ENCODE measurements around the gene ADORA1. TPM values are rescaled to one million over a fixed set of nuclear protein-coding genes. Genes with fewer than 3 reads are reported as not detected.

ADORA1 gene
- polyA plus RNA-seq, 3 donors: 4.9 to 6.3 (median 6.0) TPM

DNA sequence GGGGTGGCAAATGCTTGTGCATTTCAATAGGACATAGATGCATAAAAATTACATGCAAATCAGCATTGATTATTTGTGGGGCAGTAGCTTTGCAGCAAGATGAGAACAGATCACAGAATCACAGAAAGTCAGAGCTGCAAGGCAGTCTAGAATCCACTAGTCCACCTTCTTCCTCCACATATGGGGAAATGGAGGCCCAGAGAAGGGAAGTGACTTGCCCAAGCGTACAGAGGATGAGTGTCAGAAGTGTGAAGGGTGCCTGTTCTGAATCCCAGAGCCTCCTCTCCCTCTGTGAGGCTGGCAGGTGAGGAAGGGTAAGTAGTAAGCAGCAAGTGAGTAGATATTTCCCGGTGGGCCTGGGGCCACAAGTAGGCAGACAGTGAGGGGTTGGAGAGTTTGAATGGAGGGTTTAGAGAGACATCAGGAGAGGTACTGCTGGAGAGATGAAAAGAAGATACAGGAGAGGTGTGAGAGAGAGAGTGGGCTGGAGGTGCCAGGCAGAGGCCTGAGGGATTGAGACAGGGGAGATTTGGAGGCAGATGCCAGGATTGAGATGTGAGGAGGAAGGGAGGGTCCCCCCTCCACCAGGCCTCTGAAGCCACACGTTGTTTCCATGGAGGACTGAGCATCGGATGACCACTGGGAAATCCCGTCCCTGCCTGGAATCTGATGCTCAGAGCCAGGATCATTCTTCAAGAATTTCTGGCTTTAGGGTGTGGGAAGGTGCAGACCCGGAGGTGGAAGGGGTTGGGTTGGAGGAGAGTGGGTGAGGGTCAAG is 36.9 kb upstream of the ADORA1 start:
- no peak for DNase-seq (ENCODE audit: extremely low read depth in 1 of 11, low read depth in 9 of 11, low spot score in 4 of 11)

GRCh38 chr1:203091199-203091477 is 36.4 kb upstream of the ADORA1 start:
- no peak for DNase-seq (ENCODE audit: extremely low read depth in 1 of 11, low read depth in 9 of 11, low spot score in 4 of 11)

DNA sequence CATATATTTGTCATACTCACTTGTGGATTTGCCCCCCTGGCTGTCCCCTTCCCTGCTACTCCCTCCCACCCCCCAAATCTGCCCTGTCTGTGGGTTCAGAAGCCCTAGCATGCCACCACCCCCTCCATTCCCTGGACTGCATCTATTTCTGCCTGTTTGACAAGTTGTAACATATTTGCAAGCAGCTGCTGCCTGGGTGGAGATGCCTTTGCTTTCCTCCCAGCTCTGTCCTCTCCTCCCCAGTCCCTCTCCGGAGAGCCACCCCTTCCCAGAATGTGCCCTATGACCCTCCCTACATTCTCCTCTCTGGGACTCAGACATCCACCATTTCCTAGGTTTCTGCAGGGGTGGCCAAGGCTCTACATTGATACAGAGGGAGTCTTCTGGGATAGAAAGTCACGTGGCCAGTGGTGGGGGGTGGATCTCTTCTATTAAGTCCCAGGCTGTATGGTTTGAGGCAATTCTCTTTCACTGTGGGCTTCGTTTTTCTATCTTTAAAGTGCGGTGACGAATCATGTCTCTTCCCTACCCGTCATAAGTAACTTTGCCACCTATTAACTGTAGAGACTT is 35.7 kb upstream of the ADORA1 start:
- no peak for DNase-seq (ENCODE audit: extremely low read depth in 1 of 11, low read depth in 9 of 11, low spot score in 4 of 11)

DNA sequence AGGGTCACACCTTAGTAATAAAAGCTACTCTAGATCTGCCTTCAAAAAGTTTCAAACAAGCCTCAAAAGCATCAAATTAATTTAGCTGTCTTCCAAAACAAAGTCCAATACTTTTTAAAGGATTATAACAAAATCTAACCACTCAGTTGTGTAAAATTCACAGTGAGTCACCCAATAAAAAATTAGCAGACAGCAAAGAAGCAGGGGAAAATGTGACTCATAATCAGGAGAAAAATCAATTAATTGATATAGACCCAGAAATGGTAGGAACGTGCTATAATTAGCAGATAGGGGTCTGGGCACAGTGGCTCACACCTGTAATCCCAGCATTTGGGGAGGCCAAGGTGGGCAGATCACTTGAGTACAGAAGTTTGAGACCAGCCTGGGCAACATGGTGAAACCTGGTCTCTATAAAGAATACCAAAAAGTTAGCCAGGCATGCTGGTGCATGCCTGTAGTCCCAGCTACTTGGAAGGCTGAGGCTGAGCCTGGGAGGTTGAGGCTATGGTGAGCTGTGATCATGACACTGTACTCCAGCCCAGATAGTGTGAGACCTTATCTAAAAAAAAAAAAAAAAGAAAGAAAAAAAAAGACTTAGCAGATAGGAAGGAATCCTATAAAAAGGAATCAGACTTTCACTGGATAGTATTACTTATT is 33.6 kb upstream of the ADORA1 start:
- no peak for DNase-seq (ENCODE audit: extremely low read depth in 1 of 11, low read depth in 9 of 11, low spot score in 4 of 11)

DNA sequence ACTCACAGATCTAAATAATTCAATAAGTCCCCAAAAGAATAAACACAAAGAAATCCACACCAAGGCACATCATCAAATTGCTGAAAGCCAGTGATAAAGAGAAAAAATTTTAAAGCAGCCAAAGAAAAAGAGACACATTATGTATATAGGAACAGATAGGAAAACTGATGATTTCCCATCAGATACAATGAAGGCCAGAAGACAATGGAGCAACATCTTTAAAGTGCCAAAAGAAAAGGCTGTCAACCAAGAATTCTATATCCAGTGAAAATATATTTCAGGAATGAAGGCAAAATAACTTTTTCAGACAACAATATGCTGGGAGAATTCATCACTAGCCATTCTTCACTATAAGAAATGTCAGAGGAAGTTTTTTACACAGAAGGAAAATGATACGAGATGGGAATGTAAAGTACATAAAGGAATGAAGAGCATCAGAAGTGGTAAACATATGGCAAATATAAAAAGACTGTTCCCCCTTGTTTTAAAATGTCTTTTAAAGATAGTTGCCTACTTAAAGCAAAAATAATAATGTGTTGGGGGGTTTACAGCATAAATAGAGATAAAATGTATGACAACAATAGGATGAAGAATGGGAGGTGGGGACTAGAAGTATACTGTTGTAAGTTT is 32.4 kb upstream of the ADORA1 start:
- DNase-seq (ENCODE audit: extremely low read depth in 1 of 11, low read depth in 9 of 11, low spot score in 4 of 11): no peak

DNA sequence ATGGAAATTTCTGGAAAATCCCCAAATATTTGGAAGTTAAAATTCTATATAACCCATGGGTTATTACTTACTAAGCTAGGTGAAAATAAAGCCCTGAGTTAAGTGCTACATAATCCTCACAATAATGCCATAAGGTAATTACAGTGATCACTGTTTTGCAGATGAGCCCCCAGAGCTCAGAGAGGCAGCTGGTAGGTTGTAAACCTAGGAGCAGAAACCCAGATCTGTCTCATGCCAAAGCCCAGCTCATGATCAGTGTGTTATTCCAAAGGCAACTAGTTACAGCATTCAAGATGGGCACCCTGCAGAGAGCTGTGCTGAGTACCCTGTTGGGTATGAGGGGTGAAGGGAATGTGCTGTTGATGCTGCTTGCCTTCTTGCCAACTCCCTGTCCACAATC is 31.0 kb upstream of the ADORA1 start:
- DNase-seq (ENCODE audit: extremely low read depth in 1 of 11, low read depth in 9 of 11, low spot score in 4 of 11): no peak

DNA sequence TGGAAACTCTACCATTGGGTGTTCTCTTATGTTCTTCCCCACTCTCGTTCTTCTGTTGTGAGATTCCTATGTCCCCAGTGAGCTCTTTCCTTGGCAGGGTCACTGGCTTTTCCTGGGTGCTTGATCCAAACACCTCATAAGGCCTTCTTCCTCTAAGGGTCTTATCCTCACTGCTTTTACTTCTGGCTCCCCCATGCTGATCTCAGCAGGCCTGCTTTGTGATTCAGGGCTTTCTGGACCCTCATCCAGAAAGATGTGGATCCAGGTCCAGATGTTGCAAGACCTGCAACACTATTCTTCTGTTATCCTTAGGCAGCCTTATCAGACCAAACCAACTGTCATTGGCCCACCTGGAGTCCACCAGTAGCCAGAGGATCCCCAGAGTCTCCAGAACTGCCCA is 30.5 kb upstream of the ADORA1 start:
- DNase-seq (ENCODE audit: extremely low read depth in 1 of 11, low read depth in 9 of 11, low spot score in 4 of 11): no peak

DNA sequence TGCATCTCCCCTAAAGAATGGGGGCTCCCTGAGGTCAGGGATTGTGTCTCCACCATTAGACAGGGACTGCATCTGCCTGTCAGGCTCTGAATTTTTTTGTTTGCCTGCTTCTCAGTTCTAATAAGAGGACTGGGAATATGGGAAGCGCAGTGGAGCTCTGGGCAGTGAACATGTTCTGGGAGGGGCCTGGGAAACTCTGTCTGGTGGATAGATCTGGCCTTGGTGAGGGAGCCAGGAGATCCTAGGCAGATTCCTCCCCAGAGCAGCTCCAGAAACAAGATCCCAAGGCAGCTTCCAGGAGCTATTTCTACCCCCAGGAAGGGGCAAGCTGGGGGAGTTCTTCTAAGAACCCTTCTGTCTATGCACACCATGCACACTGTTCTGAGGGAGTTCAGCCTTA is 29.1 kb upstream of the ADORA1 start:
- no peak for DNase-seq (ENCODE audit: extremely low read depth in 1 of 11, low read depth in 9 of 11, low spot score in 4 of 11)

DNA sequence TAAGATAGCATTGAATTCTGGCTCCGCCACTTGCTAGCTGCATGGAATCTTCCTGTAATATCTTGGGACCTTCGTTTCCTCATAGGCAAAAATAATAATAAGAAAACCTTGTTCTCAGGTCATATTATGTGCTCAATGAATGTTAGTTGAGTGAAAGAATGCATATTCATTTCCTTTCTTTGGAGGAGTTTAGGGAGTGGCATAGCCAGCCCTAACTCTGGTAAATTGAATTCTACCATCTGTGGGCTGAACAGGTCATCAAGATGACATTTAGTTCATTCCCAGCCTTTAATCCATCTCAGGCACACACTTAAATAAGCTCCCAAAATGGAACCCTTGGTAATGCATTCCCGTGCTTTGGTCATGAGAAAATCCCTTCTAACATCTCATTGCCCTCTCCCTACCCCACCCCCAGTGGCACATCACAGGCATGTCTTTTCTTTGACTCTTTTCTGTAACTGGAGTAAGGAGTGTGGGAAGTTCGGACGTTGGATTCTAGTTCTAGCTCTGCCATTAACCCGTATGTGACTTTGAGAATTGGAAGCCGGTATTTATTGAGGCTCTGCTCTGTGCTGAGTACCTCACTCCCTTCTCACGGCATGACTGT is 28.5 kb upstream of the ADORA1 start:
- no peak for DNase-seq (ENCODE audit: extremely low read depth in 1 of 11, low read depth in 9 of 11, low spot score in 4 of 11)

- DNase-seq (ENCODE audit: extremely low read depth in 1 of 11, low read depth in 9 of 11, low spot score in 4 of 11): no peak
Measured at GRCh38 chr1:203099805-203100515, 27.6 kb upstream of the ADORA1 start.

GRCh38 chr1:203100516-203100869 is 27.0 kb upstream of the ADORA1 start:
- no peak for DNase-seq (ENCODE audit: extremely low read depth in 1 of 11, low read depth in 9 of 11, low spot score in 4 of 11)

DNA sequence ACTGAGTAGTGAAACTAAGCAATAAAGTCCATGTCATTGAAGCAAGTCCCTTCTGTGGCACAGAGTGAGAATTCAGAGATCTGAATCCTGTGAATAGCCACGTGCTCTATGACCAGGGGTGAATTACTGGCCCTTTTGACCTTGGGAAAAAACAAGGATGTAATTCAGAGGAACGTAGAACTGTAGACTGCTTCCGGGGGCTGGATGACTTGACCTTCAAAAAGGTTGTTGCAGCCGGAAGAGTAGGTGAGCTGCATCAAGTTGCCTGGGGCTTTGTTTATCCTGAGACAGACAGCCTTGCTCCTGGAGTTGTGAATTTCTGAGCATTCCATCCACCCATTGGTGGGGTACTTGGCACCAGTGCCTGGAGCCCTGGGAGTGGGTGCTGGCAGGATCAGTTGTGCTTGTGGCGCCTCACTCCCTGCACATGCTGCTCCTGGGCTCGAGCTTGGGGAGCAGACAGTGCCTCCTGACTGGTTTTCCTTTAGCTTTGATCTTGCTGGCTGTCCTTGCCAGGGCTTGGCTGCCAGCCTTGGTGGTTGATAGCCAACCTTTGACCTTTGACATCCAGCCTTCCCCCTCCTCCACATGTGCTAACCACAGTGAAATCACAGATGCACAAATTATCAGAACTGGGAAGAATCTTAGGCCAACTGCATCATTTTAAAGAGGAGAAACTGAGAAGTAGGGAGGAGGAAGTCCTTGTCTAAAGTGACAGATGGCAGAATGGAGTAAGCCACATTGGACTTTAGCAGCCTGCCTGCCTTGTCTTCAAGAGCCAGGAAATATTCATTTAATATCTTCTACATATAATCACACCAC is 25.5 kb upstream of the ADORA1 start:
- no peak for DNase-seq (ENCODE audit: extremely low read depth in 1 of 11, low read depth in 9 of 11, low spot score in 4 of 11)

DNA sequence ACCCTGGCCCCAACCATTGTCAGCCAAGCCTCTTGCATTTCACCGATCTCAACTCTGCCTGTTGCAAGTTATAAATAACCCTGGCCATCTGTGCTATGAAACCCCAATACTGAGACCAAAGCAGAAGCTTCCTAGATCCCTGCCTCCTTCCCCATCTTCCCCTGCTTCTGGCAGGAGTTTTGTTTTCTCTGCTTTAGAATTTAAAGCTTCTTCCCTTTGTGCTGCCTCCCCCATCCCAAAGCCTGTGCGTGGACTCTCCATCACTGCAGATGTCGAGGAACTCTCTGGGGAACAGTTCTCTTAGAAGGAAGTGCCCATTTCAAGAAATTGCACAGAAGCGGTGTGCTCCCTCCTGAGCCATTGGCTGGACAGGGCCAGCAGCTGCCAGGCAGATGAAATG is 24.3 kb upstream of the ADORA1 start:
- DNase-seq (ENCODE audit: extremely low read depth in 1 of 11, low read depth in 9 of 11, low spot score in 4 of 11): no peak

- no peak for DNase-seq (ENCODE audit: extremely low read depth in 1 of 11, low read depth in 9 of 11, low spot score in 4 of 11)
Measured at GRCh38 chr1:203103829-203104495, 23.6 kb upstream of the ADORA1 start.

- no peak for DNase-seq (ENCODE audit: extremely low read depth in 1 of 11, low read depth in 9 of 11, low spot score in 4 of 11)
Measured at GRCh38 chr1:203104789-203105390, 22.6 kb upstream of the ADORA1 start.

DNA sequence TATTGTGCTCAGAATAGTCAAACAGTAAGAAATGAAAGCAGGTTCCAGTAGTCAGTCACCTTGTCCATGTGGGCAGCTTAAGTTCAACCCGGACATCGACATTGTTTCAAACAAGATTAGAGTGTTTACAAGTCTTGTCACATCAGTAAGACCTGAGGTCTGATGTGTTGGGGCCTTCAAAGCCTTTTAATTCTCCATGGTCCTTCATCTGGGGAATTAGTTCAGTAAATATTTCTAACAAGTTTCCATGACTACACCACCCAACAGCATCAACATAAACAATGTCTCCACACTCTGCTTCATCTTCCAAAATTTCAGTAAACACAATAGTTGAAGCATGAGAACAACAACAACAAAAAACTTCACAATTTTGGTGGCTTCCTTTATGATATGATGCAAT is 15.1 kb upstream of the ADORA1 start:
- no peak for DNase-seq (ENCODE audit: extremely low read depth in 1 of 11, low read depth in 9 of 11, low spot score in 4 of 11)

GRCh38 chr1:203113308-203113707 is 14.2 kb upstream of the ADORA1 start:
- DNase-seq (ENCODE audit: extremely low read depth in 1 of 11, low read depth in 9 of 11, low spot score in 4 of 11): no peak

- DNase-seq (ENCODE audit: extremely low read depth in 1 of 11, low read depth in 9 of 11, low spot score in 4 of 11): no peak
Measured at GRCh38 chr1:203114202-203114601, 13.3 kb upstream of the ADORA1 start.
